Measurements from ENCODE around the gene MUC20.
"Not testable (repeated sequence)": the region's sequence is repeated elsewhere in the genome, so short reads cannot be mapped to it uniquely, and the experiment has no call there.

MUC20 gene, protein sequence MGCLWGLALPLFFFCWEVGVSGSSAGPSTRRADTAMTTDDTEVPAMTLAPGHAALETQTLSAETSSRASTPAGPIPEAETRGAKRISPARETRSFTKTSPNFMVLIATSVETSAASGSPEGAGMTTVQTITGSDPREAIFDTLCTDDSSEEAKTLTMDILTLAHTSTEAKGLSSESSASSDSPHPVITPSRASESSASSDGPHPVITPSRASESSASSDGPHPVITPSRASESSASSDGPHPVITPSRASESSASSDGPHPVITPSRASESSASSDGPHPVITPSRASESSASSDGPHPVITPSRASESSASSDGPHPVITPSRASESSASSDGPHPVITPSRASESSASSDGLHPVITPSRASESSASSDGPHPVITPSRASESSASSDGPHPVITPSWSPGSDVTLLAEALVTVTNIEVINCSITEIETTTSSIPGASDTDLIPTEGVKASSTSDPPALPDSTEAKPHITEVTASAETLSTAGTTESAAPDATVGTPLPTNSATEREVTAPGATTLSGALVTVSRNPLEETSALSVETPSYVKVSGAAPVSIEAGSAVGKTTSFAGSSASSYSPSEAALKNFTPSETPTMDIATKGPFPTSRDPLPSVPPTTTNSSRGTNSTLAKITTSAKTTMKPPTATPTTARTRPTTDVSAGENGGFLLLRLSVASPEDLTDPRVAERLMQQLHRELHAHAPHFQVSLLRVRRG

GRCh38 chr3:195720831-195721506 is at the start of gene MUC20:
Gene MUC20 (plus strand): TSS chr3:195720978. CDS start chr3:195721008, 30 bp downstream.
- DNase-seq = not testable (repeated sequence)

DNA sequence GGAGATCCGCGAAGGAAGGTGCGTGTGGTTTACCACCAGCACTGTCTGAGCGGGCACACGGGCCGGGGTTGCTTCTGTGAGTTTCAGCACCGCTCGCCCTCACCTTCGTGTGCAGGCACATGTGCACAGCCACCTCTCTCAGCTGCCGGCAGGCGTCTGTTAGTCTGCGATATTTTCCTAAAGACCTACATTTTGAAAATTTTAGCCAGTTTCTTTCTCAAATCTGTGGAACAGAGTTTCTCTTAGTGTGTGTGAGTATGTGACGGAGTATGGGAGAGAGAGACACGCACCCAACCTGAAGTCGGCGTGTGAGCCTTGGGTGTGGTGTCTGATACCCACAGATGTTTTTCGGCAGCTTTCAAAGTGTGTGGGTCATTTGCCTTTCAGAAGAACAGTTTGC is 49.5 kb upstream of the MUC20 start:
- DNase-seq = not testable (repeated sequence)

- not testable (repeated sequence) for DNase-seq
Measured at GRCh38 chr3:195673711-195674110, 47.1 kb upstream of the MUC20 start.

GRCh38 chr3:195678391-195679015 is 42.3 kb upstream of the MUC20 start:
- not testable (repeated sequence) for DNase-seq

GRCh38 chr3:195680690-195681089 is 40.1 kb upstream of the MUC20 start:
- not testable (repeated sequence) for DNase-seq

GRCh38 chr3:195681458-195682103 is 39.2 kb upstream of the MUC20 start:
- not testable (repeated sequence) for DNase-seq

DNA sequence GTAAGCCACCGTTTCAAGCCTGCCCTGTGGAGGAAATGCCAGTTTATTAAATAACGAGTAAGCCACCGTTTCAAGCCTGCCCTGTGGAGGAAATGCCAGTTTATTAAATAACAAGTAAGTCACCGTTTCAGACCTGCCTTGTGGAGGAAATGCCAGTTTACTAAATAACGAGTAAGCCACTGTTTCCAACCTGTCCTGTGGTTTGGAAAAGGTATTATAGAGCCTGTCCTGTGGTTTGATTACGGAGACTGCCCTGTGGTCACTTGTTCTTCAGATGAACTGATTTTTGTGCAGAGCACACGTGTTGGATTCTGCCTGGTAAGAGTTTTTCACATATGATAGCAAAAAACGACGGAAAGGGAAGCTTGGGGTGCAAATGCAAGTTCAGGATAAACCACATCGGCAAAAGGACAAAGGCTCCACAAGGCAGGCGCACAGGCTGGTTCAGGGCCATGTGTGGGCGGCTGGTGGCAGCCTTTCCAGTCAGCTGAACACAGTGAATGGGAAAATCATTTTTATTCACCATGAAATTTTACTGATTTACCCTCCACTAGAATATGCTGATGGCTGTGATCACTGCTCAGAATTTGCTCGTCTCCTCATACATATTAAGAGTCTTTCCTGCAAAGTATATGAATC is 38.6 kb upstream of the MUC20 start:
- not testable (repeated sequence) for DNase-seq

DNA sequence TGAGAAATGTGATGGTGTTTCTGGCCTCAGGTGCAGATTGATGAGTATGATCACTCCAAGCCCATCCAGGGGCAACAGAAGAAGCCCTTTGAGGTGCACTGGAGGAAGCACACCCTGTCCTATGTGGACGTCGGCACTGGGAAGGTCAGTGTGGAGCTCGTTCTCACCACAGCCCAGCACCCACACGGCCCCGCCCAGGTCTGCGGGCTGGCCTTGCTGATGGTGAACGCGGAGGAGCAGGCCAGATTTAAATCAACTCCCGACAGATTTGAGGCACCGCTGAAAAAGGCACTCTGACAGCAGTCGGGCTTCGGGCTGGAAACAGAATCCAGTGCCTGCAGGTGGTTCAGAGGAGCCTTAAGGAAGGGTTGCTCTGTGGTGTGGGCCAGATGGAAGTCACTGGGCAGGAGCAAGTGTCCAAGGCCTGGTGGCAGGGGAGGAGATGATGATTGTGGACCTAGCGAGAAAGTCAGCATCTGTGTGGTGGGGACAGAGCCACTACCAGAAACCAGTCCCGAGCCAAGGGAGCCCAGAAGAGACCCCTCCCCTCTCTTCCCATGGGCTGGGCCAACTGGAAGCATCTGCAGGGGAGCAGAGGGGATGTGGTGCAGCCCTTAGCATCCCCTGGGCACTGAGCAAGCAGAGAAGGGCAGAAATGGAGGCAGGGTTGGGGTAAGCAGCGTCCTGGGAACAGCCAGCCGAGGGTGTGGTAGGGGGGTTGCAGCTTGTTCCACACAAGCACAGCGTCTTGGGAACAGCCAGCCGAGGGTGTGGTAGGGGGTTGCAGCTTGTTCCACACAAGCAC is 36.9 kb upstream of the MUC20 start:
- DNase-seq = not testable (repeated sequence)

- not testable (repeated sequence) for DNase-seq
Measured at GRCh38 chr3:195684527-195685257, 36.1 kb upstream of the MUC20 start.

GRCh38 chr3:195686537-195687208 is 34.1 kb upstream of the MUC20 start:
- DNase-seq = not testable (repeated sequence)

- not testable (repeated sequence) for DNase-seq
Measured at GRCh38 chr3:195687209-195687760, 33.5 kb upstream of the MUC20 start.

GRCh38 chr3:195688471-195689183 is 32.2 kb upstream of the MUC20 start:
- not testable (repeated sequence) for DNase-seq

DNA sequence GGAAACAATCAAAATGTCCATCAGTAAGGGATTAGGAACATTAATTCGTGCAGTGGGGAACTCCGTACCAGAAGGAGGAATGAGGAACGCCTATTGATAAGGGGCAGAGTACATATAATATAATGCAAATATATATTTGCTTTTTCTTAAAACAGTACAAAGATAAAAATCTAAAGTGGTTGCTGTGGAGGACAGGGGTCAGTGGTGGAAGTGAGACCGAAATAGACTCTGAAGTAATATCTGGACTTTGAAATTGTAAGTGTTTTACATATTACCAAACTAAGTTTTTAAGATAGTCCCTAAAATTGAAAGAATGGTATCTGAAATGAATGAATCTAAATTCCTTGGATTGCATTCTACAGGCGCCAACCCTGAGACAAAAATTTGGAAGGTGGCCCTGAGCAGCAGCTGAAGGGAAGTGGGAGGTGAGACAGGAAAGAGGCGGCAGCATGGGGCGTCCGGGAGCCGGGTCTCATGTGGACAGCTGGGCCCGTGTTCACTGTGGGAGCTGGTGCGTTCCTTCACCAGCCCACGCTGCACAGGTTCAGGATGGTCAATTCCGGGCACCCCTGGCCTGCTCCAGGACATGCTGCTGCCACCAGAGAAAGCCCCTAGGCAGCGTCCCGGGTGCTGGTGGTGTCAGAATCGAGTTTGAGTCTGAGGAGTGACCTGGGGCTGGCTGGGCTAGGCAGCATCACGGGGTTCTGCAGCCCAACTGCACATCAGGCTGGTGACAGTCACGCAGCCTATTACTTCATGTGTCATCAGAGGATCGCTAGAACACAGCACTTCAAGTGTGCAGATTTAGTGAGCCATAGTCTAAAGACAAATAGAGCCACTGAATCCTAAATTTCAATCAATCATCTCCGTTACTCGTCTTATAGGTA is 31.4 kb upstream of the MUC20 start:
- DNase-seq = not testable (repeated sequence)

DNA sequence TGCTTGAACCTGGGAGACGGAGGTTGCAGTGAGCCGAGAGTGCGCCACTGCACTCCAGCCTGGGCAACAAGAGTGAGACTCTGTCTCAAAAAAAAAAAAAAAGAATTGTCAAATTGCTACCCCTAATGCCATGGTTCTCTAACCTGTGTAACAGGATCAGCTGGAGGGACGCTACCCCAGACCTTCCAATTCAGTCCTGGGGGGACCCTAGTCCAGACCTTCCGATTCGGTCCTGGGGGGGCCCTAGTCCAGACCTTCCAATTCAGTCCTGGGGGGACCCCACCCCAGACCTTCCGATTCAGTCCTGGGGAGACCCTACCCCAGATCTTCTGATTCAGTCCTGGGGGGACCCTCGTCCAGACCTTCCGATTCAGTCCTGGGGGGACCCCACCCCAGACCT is 29.8 kb upstream of the MUC20 start:
- DNase-seq = no peak

GRCh38 chr3:195691596-195692353 is 29.0 kb upstream of the MUC20 start:
- DNase-seq = not testable (repeated sequence)

DNA sequence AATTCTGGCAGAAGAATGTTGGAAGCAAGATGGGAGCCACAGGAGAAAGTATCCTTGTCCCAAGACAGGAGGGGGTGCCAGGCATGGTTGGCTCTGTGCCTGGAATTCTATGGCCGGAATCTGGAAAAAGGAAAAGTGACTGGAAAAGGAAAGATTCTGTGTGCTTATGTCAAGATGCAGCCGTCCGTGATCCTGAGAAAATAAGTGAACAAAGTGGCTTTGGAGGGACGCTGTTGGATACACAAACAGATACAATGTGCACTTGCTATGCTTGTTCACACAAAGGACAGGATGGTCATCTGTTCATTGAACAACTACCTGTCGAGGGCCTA is 28.5 kb upstream of the MUC20 start:
- no peak for DNase-seq
